Measurements from ENCODE around the gene CREB3L4.

CREB3L4 gene

GRCh38 chr1:153967107-153967999 lies at the start of gene CREB3L4:
Gene CREB3L4, plus strand, starts transcription at chr1:153967902. Its CDS starts 624 bp downstream, at chr1:153968526.
- DNase-seq, result peak; percentile 80

GRCh38 chr1:153919876-153920852 lies 47.5 kb upstream of the CREB3L4 start:
- DNase-seq, result no peak

- no peak for DNase-seq
Observed at GRCh38 chr1:153921080-153921802, 46.5 kb upstream of the CREB3L4 start.

- no peak for DNase-seq
Observed at GRCh38 chr1:153921803-153922075, 46.0 kb upstream of the CREB3L4 start.

- DNase-seq, result no peak
Observed at GRCh38 chr1:153922076-153922971, 45.4 kb upstream of the CREB3L4 start.

GRCh38 chr1:153922972-153923925 lies 44.5 kb upstream of the CREB3L4 start, which contains the start of gene GATAD2B:
Gene GATAD2B, minus strand, starts transcription at chr1:153922972. Its CDS starts 94,625 bp downstream, at chr1:153828347.
- peak; percentile 97 for DNase-seq

- DNase-seq, result no peak
Observed at GRCh38 chr1:153926405-153926804, 41.3 kb upstream of the CREB3L4 start.

GRCh38 chr1:153928245-153928644 lies 39.5 kb upstream of the CREB3L4 start:
- no peak for DNase-seq

- DNase-seq, result no peak
Observed at GRCh38 chr1:153928791-153929341, 38.8 kb upstream of the CREB3L4 start.

GRCh38 chr1:153929426-153929825 lies 38.3 kb upstream of the CREB3L4 start:
- no peak for DNase-seq

GRCh38 chr1:153929981-153930948 lies 37.4 kb upstream of the CREB3L4 start:
- DNase-seq, result no peak

- no peak for DNase-seq
Observed at GRCh38 chr1:153932156-153933131, 35.3 kb upstream of the CREB3L4 start.

- no peak for DNase-seq
Observed at GRCh38 chr1:153933430-153933829, 34.3 kb upstream of the CREB3L4 start.

- no peak for DNase-seq
Observed at GRCh38 chr1:153933955-153934354, 33.7 kb upstream of the CREB3L4 start.

GRCh38 chr1:153934746-153935145 lies 33.0 kb upstream of the CREB3L4 start:
- DNase-seq, result no peak

- no peak for DNase-seq
Observed at GRCh38 chr1:153936011-153936802, 31.5 kb upstream of the CREB3L4 start.

- no peak for DNase-seq
Observed at GRCh38 chr1:153937331-153937730, 30.4 kb upstream of the CREB3L4 start.

All from T1000 (cell line).